Pancreas (tissue), 10 donors: ENCODE data around the gene TOX2. TPM values are rescaled to one million over a fixed set of nuclear protein-coding genes. Genes with fewer than 3 reads are reported as not detected.
A peak's percentile ranks its signal among the peaks of the same experiment; 100 is the strongest.

Experiments
- ATAC-seq, 4 donors: fragments of 200-7000 bp; cut with Tn5 transposase; one replicate each; pipeline versions ENCODE4 v1.8.0 to v1.9.1; 2020; ENCODE audit warnings: mild to moderate bottlenecking in 4 of 4, moderate library complexity in 4 of 4
- DNase-seq, 6 donors: peaks; one replicate each; pipeline ENCODE4 v3.0.0-alpha.2; 2020
- FAIRE-seq: peaks from 2 replicates; lab custom pipeline; 2012; peaks lifted over from hg19 to GRCh38; lab: Jason Lieb, UNC
- H3K27ac ChIP-seq, 4 donors: fragments of 200-600 bp; sonication (generic); 1 replicate in 3 of 4; 2 replicates in 1 of 4; pipeline versions ENCODE4 v1.5.0 to v1.8.0; 2020
- H3K27me3 ChIP-seq, 4 donors: fragments of 200-600 bp; one replicate each; pipeline ENCODE4 v1.8.0; 2021
- H3K36me3 ChIP-seq, 3 donors: fragments of 200-600 bp; sonication (generic) in 1 of 3; one replicate each; pipeline versions ENCODE4 v1.5.0 to v1.8.0; 2020 to 2021
- H3K4me1 ChIP-seq, 3 donors: fragments of 200-600 bp; one replicate each; pipeline ENCODE4 v1.8.0; 2021
- H3K4me3 ChIP-seq, 4 donors: fragments of 200-600 bp; sonication (generic) in 2 of 4; one replicate each; pipeline versions ENCODE4 v1.5.0 to v1.8.0; 2020 to 2021
- H3K9me3 ChIP-seq, 4 donors: fragments of 200-600 bp; one replicate each; pipeline ENCODE4 v1.8.0; 2021
- WGBS, 2 donors: extraction: QIAGEN DNeasy Blood & Tissue Kit; methylation state at CpG; one replicate each; pipeline ENCODE4 v1.1.7; 2013; 5-methylcytosine and 5-hydroxymethylcytosine counted together
- intact Hi-C, 3 donors: fragments of 100-400 bp; cut with DNase I; formaldehyde crosslinking; loops; one replicate each; pipeline versions ENCODE4 v1.11.1 to v1.14.2; 2022
- polyA plus RNA-seq, 2 donors: library from polyadenylated mRNA; stranded (reverse); fragments of 200-250 nt; gene quantifications; one replicate each; pipeline ENCODE4 v1.2.3, GENCODE V29; 2013
- total RNA-seq, 6 donors: library from RNA; stranded (reverse); fragmentation: NEBNext Ultra II Directional in 4 of 6; extraction: Animal tissue kit (Norgen Biotek cat#: 25700) in 4 of 6; gene quantifications; one replicate each; pipeline versions ENCODE4 v1.2.1 to v1.2.4, GENCODE V29; 2021 to 2023
- TF ChIP-seq, protein P1 (sequence below), 4 donors: fragments of 200-600 bp; sonication (generic) in 3 of 4; IDR thresholded peaks; one replicate each; pipeline versions ENCODE4 v1.5.0 to v1.8.0; 2021; ENCODE audit warnings: antibody characterized with exemption in 4 of 4
- donor health status: healthy with polysubstance abuse.
- donor health status: DM: no; HTN: no; CAD: no; lungs with moderate emphysema.
- donor health status: DM: no; HTN: no; CAD: no.
- donor health status: control.
- donor health status: control.
- donor health status: Bipolar disorder and iron deficiency.
- donor health status: DM: yes; HTN: yes; CAD: no.
- donor health status: DM: no; HTN: no; CAD: no.
- donor health status: DM: no; HTN: no; CAD: no.
- donor health status: DM: yes; HTN: yes; CAD: no.

TOX2 gene
- total and polyA plus RNA-seq, 8 donors, result 0.24 to 2.3 (median 0.90) TPM

- ATAC-seq (no peak), FAIRE-seq (no peak), DNase-seq (no peak)
- no peaks in the 10 kb centered on the region for H3K36me3 ChIP-seq
- WGBS, 2 donors, result 57 to 75% methylated on average over 17 of the region's 17 CpGs
- no peak overlapping the region for H3K27ac ChIP-seq
- H3K9me3 ChIP-seq, result no peaks in the 10 kb centered on the region
- no peaks in the 10 kb centered on the region for H3K4me1 ChIP-seq
- no peaks in the 10 kb centered on the region for H3K27me3 ChIP-seq
- no peak overlapping the region for H3K4me3 ChIP-seq
- TF ChIP-seq, protein P1, sequence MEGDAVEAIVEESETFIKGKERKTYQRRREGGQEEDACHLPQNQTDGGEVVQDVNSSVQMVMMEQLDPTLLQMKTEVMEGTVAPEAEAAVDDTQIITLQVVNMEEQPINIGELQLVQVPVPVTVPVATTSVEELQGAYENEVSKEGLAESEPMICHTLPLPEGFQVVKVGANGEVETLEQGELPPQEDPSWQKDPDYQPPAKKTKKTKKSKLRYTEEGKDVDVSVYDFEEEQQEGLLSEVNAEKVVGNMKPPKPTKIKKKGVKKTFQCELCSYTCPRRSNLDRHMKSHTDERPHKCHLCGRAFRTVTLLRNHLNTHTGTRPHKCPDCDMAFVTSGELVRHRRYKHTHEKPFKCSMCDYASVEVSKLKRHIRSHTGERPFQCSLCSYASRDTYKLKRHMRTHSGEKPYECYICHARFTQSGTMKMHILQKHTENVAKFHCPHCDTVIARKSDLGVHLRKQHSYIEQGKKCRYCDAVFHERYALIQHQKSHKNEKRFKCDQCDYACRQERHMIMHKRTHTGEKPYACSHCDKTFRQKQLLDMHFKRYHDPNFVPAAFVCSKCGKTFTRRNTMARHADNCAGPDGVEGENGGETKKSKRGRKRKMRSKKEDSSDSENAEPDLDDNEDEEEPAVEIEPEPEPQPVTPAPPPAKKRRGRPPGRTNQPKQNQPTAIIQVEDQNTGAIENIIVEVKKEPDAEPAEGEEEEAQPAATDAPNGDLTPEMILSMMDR (IDR thresholded peaks at IDR 0.05), result no peak
- intact Hi-C loops, result loop anchor here in 1 of 3 donors (10.0 kb wide), 1 partner anchor 641 kb away; no protein-coding TSS in a partner anchor
These were observed 171.2 kb downstream of the TOX2 start for GRCh38 chr20:44085616-44086434.

- Histone ChIP-seq H3K4me3 (no peak overlapping the region), H3K27ac (no peak overlapping the region), H3K27me3 (no peaks in the 10 kb centered on the region), H3K36me3 (no peaks in the 10 kb centered on the region), H3K9me3 (no peaks in the 10 kb centered on the region), H3K4me1 (no peaks in the 10 kb centered on the region)
- 69 to 70% methylated on average over 15 of the region's 15 CpGs for WGBS, 2 donors
- TF ChIP-seq, protein P1 (IDR thresholded peaks at IDR 0.05), result no peak
- FAIRE-seq (no peak), ATAC-seq (no peak), DNase-seq (no peak)
- intact Hi-C loops, result loop anchor here in 1 of 3 donors (10.0 kb wide), 1 partner anchor 642 kb away; no protein-coding TSS in a partner anchor
These were observed 172.6 kb downstream of the TOX2 start for GRCh38 chr20:44087051-44087856.

DNA sequence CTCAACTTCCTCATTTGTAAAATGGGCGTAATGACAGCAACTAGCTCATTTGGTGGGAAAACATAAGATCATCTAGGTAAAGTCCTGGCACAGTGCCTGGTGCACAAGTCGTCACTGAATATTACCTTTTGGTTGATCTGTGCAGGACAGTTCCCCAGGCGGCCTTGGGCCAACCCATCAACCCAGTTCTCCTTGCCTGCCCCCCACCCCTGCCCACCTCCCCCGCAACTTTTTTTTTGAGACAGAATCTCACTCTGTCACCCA lies 173.1 kb downstream of the TOX2 start:
- Histone ChIP-seq H3K4me3 (no peak overlapping the region), H3K27ac (no peak overlapping the region), H3K9me3 (no peaks in the 10 kb centered on the region), H3K36me3 (no peaks in the 10 kb centered on the region), H3K4me1 (no peaks in the 10 kb centered on the region), H3K27me3 (no peaks in the 10 kb centered on the region)
- ATAC-seq (no peak), DNase-seq (no peak), FAIRE-seq (no peak)
- intact Hi-C loops, result loop anchor here in 1 of 3 donors (10.0 kb wide), 1 partner anchor 643 kb away; no protein-coding TSS in a partner anchor
- 69 to 81% methylated on average over 4 of the region's 4 CpGs for WGBS, 2 donors
- TF ChIP-seq, protein P1 (IDR thresholded peaks at IDR 0.05), result no peak

- no peak for FAIRE-seq
- Histone ChIP-seq H3K9me3 (no peaks in the 10 kb centered on the region), H3K36me3 (no peaks in the 10 kb centered on the region), H3K4me1 (no peaks in the 10 kb centered on the region), H3K27ac (no peak overlapping the region), H3K27me3 (peaks cover 0 to 12% (median 2%) of the 10 kb centered on the region in 4 donors), H3K4me3 (no peak overlapping the region)
- intact Hi-C loops, result loop anchor here in 1 of 3 donors (10.0 kb wide), 1 partner anchor 645 kb away; no protein-coding TSS in a partner anchor
- TF ChIP-seq, protein P1 (IDR thresholded peaks at IDR 0.05), result no peak
- peak; percentile 77 to 84 (median 80) for ATAC-seq
- 51 to 54% methylated on average over 7 of the region's 7 CpGs for WGBS, 2 donors
- peak in 3 of 6 donors; percentile 44 to 56 (median 47) for DNase-seq
These were observed 175.5 kb downstream of the TOX2 start for GRCh38 chr20:44089987-44090674.
